K562 (cell line): ENCODE data around the gene ACY1. TPM values are rescaled to one million over a fixed set of nuclear protein-coding genes. Genes with fewer than 3 reads are reported as not detected.

Source experiments
- ATAC-seq: fragments of 200-7000 bp; cut with Tn5 transposase; 3 replicates; pipeline ENCODE4 v1.9.1; 2020; ENCODE audit warnings: moderate library complexity
- BruUV-seq: library from RNA; stranded (reverse); fragments of 400-500 nt; replicated peaks from 2 replicates; lab custom pipeline; 2021; lab: Mats Ljungman, UMichigan
- CTCF ChIA-PET: fragments of 300-600 bp; formaldehyde crosslinking; extraction: SDS; loops from one replicate; lab custom pipeline; 2021; ENCODE audit warnings: low intra/inter-chr PET ratio; lab: Yijun Ruan, JAX
- POLR2A ChIA-PET: fragments of 300-600, 350-650 bp; sonication (Branson Sonifier 250); formaldehyde crosslinking; extraction: SDS; loops from one replicate; lab custom pipeline; 2021; ENCODE audit warnings: antibody characterized with exemption, inconsistent platforms; lab: Yijun Ruan, JAX
- DNase-seq, 4 experiments: peaks; one replicate each; pipeline versions ENCODE4 v3.0.0 to v3.0.0-alpha.2; 2011 to 2018; ENCODE audit warnings: low spot score in 3 of 4, mixed read lengths in 3 of 4; ENCODE audit errors: extremely low read depth in 1 of 4
- FAIRE-seq: peaks from 2 replicates; lab custom pipeline; 2011; peaks lifted over from hg19 to GRCh38; lab: Jason Lieb, UNC
- H2AFZ ChIP-seq: 2 replicates; pipeline ENCODE4 v1.6.0; 2011; ENCODE audit warnings: low read depth, low read length, control low read depth, inconsistent platforms
- H3K27ac ChIP-seq: fragments of 200-600 bp; 3 replicates; pipeline ENCODE4 v1.8.0; 2011; ENCODE audit warnings: low read depth, mild to moderate bottlenecking, control low read depth, inconsistent platforms, low read length, moderate library complexity, mixed read lengths; ENCODE audit errors: extremely low read depth
- H3K27me3 ChIP-seq, 2 experiments: fragments of 300-600 bp in 1 of 2; 2 replicates in 1 of 2; 3 replicates in 1 of 2; pipeline versions ENCODE4 v1.6.0 to v1.8.0; 2011; ENCODE audit warnings: inconsistent platforms in 2 of 2, low read length in 2 of 2, mild to moderate bottlenecking in 1 of 2, mixed read lengths in 1 of 2, moderate library complexity in 1 of 2; ENCODE audit not compliant: control insufficient read depth in 2 of 2, insufficient read depth in 2 of 2
- H3K36me3 ChIP-seq: fragments of 300-600 bp; 3 replicates; pipeline ENCODE4 v1.8.0; 2011; ENCODE audit warnings: mild to moderate bottlenecking, low read length, inconsistent platforms; ENCODE audit not compliant: control insufficient read depth, insufficient read depth
- H3K4me1 ChIP-seq, 2 experiments: fragments of 200-600 bp in 1 of 2; replicated peaks in 1 of 2; 2 replicates in 1 of 2; 3 replicates in 1 of 2; pipeline versions ENCODE4 v1.5.1 to v1.8.0; 2011; ENCODE audit warnings: inconsistent platforms in 2 of 2, low read length in 2 of 2, mild to moderate bottlenecking in 1 of 2, mixed read lengths in 1 of 2, moderate library complexity in 1 of 2; ENCODE audit not compliant: control insufficient read depth in 2 of 2, insufficient read depth in 2 of 2
- H3K4me2 ChIP-seq: 2 replicates; pipeline ENCODE4 v1.6.1; 2011; ENCODE audit warnings: low read length, control low read depth, inconsistent platforms, mixed read lengths; ENCODE audit not compliant: insufficient read depth
- H3K4me3 ChIP-seq: fragments of 200-600 bp; sonication (generic), shearing (Covaris generic); 2 replicates; pipeline ENCODE4 v1.5.1; 2016; ENCODE audit warnings: control low read depth, inconsistent platforms
- H3K79me2 ChIP-seq: fragments of 200-600 bp; 3 replicates; pipeline ENCODE4 v1.8.0; 2011; ENCODE audit warnings: low read length, inconsistent platforms; ENCODE audit not compliant: control insufficient read depth, insufficient read depth
- H3K9ac ChIP-seq, 2 experiments: 2 replicates each; pipeline versions ENCODE4 v1.6.0 to v1.6.1; 2011; ENCODE audit warnings: low read depth in 2 of 2, low read length in 2 of 2, control low read depth in 1 of 2, inconsistent platforms in 1 of 2, mild to moderate bottlenecking in 1 of 2, mixed read lengths in 1 of 2; ENCODE audit not compliant: insufficient read depth in 1 of 2
- H3K9me1 ChIP-seq: one replicate; pipeline ENCODE4 v1.6.0; 2011; ENCODE audit warnings: inconsistent platforms, mild to moderate bottlenecking, low read length, moderate library complexity; ENCODE audit not compliant: control insufficient read depth, insufficient read depth
- H3K9me3 ChIP-seq: replicated peaks from 2 replicates; pipeline ENCODE4 v1.5.1; 2011; ENCODE audit warnings: low read depth, low read length, inconsistent platforms; ENCODE audit not compliant: control insufficient read depth, insufficient read depth
- H4K20me1 ChIP-seq: replicated peaks from 2 replicates; pipeline ENCODE4 v1.6.1; 2011; ENCODE audit warnings: low read length, inconsistent platforms, mixed read lengths; ENCODE audit not compliant: control insufficient read depth, insufficient read depth
- E2F3 ChIP-seq: fragments of 250-450 bp; sonication (Bioruptor Pico); IDR thresholded peaks from 2 replicates; pipeline ENCODE4 v1.4.0; 2020; ENCODE audit warnings: mild to moderate bottlenecking
- HDAC6 ChIP-seq: IDR thresholded peaks from 2 replicates; pipeline ENCODE4 v1.6.1; 2012; ENCODE audit warnings: low read depth, mild to moderate bottlenecking, control low read depth, inconsistent platforms, low read length, moderate library complexity
- MAZ ChIP-seq, 2 experiments: fragments of 450-650 bp in 1 of 2; sonication (generic) in 1 of 2; formaldehyde crosslinking; IDR thresholded peaks in 1 of 2; conservative IDR thresholded peaks in 1 of 2; 2 replicates each; pipeline versions ENCODE4 v1.4.0 to v1.5.0; 2020; ENCODE audit warnings: mild to moderate bottlenecking in 1 of 2, missing genetic modification reagents in 1 of 2
- SMARCE1 ChIP-seq: fragments of 450-650 bp; IDR thresholded peaks from 2 replicates; pipeline ENCODE4 v1.7.1; 2016; ENCODE audit warnings: mild to moderate bottlenecking
- SRSF3 ChIP-seq: fragments of 200-400 bp; formaldehyde crosslinking; IDR thresholded peaks from 2 replicates; pipeline ENCODE4 v1.6.1; 2016; ENCODE audit warnings: mild to moderate bottlenecking, low read length, moderate library complexity; ENCODE audit not compliant: insufficient read depth
- ZBTB33 ChIP-seq: sonication (generic); formaldehyde crosslinking; IDR thresholded peaks from 2 replicates; pipeline ENCODE4 v1.8.1; 2023; ENCODE audit warnings: mild to moderate bottlenecking, missing genetic modification reagents
- ZBTB40 ChIP-seq, 2 experiments: fragments of 450-650 bp in 1 of 2; sonication (generic) in 1 of 2; formaldehyde crosslinking in 1 of 2; IDR thresholded peaks; 2 replicates each; pipeline versions ENCODE4 v1.7.1 to v1.9.0; 2016 to 2022; ENCODE audit warnings: inconsistent platforms in 1 of 2, mild to moderate bottlenecking in 1 of 2, missing genetic modification reagents in 1 of 2
- ZNF133 ChIP-seq: fragments of 250-450 bp; sonication (Bioruptor Pico); IDR thresholded peaks from 2 replicates; pipeline ENCODE4 v1.4.0; 2020; ENCODE audit warnings: mild to moderate bottlenecking
- ZNF41 ChIP-seq: fragments of 250-450 bp; sonication (Bioruptor Pico); conservative IDR thresholded peaks from 2 replicates; pipeline ENCODE4 v1.4.0; 2020; ENCODE audit warnings: mild to moderate bottlenecking
- WGBS: fragments of 100-300 bp; shearing (Covaris generic); methylation state at CpG from one replicate; pipeline ENCODE4 v1.1.6; 2016; ENCODE audit warnings: low coverage, mixed read lengths; ENCODE audit not compliant: insufficient coverage; ENCODE audit errors: missing lambda C conversion rate; 5-methylcytosine and 5-hydroxymethylcytosine counted together
- in situ Hi-C: fragments of 300-500 bp; cut with MboI; formaldehyde crosslinking; loops from 4 replicates; pipeline ENCODE4 v1.15.0; 2018; ENCODE audit warnings: inconsistent platforms, mixed read lengths
- intact Hi-C: fragments of 100-400 bp; cut with micrococcal nuclease; formaldehyde crosslinking; loops from 2 replicates; pipeline ENCODE4 v1.14.2; 2022
- polyA plus RNA-seq, 8 experiments: library from polyadenylated mRNA; depleted of rRNA in 4 of 8; stranded (reverse) in 5 of 8; unstranded in 3 of 8; fragments of >200 nt; fragmentation: Nextera tagmentation in 2 of 8; fragmentation: Illumina TruSeq in 1 of 8; extraction: Ambion mirVana in 2 of 8; extraction: Trizol in 1 of 8; gene quantifications; 2 replicates each; pipeline versions ENCODE4 v1.2.1 to v1.2.3, GENCODE V29; 2011 to 2014; ENCODE audit warnings: inconsistent platforms in 1 of 8, missing spikeins in 1 of 8
- total RNA-seq, 7 experiments: library from RNA; depleted of rRNA in 6 of 7; stranded (reverse); fragments of >200 nt in 6 of 7; fragmentation: Illumina TruSeq in 2 of 7; extraction: Trizol in 2 of 7; gene quantifications; 2 replicates each; pipeline versions ENCODE4 v1.2.1 to v1.2.3, GENCODE V29; 2011 to 2021; ENCODE audit warnings: low replicate concordance in 1 of 7
- TF ChIP-seq, protein P1 (sequence below): fragments of 250-450 bp; sonication (Bioruptor Pico); IDR thresholded peaks from 2 replicates; pipeline ENCODE4 v1.4.0; 2020; ENCODE audit warnings: mild to moderate bottlenecking, moderate library complexity

The ACY1 gene
- total and polyA plus RNA-seq, 9 of the 15 experiments (the other 6 are each of a cell fraction or from before 2014, with no cell fraction given), result 70.7 to 195 (median 123) TPM

- Histone ChIP-seq H3K27me3 (no peaks in the 10 kb centered on the region), H3K79me2 (peaks cover 34% of the 10 kb centered on the region), H3K4me2 (no peak overlapping the region), H3K4me3 (no peak overlapping the region), H3K36me3 (peaks cover 30% of the 10 kb centered on the region), H3K4me1 (peaks cover 32 to 43% of the 10 kb centered on the region in 2 experiments), H3K9me1 (no peaks in the 10 kb centered on the region), H3K27ac (no peak overlapping the region), H3K9me3 (0 out of 2 replicates have a peak, but pooled peaks cover 3% of the 10 kb centered on the region), H4K20me1 (peaks cover 6% of the 10 kb centered on the region; the same call in 1 of the 2 replicates), H2AFZ (no peak overlapping the region), H3K9ac (no peak overlapping the region)
- in situ Hi-C loops (no loop called here), intact Hi-C loops (no loop called here)
- CTCF ChIA-PET, result no interaction called here
- ATAC-seq (no peak), FAIRE-seq (no peak), DNase-seq (no peak)
- no TSS peak for BruUV-seq
- 75% methylated on average over 2 of the region's 2 CpGs for WGBS
- POLR2A ChIA-PET, result no interaction called here
- no peak for TF ChIP-seq HDAC6
- TF ChIP-seq, protein P1, sequence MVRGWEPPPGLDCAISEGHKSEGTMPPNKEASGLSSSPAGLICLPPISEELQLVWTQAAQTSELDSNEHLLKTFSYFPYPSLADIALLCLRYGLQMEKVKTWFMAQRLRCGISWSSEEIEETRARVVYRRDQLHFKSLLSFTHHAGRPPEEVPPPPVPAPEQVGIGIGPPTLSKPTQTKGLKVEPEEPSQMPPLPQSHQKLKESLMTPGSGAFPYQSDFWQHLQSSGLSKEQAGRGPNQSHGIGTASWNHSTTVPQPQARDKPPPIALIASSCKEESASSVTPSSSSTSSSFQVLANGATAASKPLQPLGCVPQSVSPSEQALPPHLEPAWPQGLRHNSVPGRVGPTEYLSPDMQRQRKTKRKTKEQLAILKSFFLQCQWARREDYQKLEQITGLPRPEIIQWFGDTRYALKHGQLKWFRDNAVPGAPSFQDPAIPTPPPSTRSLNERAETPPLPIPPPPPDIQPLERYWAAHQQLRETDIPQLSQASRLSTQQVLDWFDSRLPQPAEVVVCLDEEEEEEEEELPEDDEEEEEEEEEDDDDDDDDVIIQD, result no peak
- no peak for TF ChIP-seq ZNF133 (CRISPR knock-in tag)
- TF ChIP-seq SMARCE1, result no peak
- no peak for TF ChIP-seq E2F3 (CRISPR knock-in tag)
- TF ChIP-seq ZBTB40 (IDR thresholded peaks at IDR 0.05), result no peak
- no peak for TF ChIP-seq ZBTB40 (CRISPR knock-in tag; IDR thresholded peaks at IDR 0.05)
- TF ChIP-seq ZNF41, result no peak
- no peak for TF ChIP-seq ZBTB33 (CRISPR knock-in tag)
- no peak for TF ChIP-seq SRSF3
- TF ChIP-seq MAZ (CRISPR knock-in tag; conservative IDR thresholded peaks at IDR 0.05 in 1 of 2, IDR thresholded peaks at IDR 0.05 in 1 of 2), result no peak
Observed at GRCh38 chr3:51997172-51997571, 13.8 kb downstream of the ACY1 start.
